ENCODE data around the gene PLB1.

GRCh38 chr2:28662044-28662443 is 166.2 kb downstream of the PLB1 start:
- TF ChIP-seq CTCF (IDR thresholded peaks at IDR 0.05) (no peak), POLR2A (IDR thresholded peaks at IDR 0.05) (no peak)

All from esophagus squamous epithelium (tissue), 4 donors.